Measurements from ENCODE around the gene B3GALT6.

DNA sequence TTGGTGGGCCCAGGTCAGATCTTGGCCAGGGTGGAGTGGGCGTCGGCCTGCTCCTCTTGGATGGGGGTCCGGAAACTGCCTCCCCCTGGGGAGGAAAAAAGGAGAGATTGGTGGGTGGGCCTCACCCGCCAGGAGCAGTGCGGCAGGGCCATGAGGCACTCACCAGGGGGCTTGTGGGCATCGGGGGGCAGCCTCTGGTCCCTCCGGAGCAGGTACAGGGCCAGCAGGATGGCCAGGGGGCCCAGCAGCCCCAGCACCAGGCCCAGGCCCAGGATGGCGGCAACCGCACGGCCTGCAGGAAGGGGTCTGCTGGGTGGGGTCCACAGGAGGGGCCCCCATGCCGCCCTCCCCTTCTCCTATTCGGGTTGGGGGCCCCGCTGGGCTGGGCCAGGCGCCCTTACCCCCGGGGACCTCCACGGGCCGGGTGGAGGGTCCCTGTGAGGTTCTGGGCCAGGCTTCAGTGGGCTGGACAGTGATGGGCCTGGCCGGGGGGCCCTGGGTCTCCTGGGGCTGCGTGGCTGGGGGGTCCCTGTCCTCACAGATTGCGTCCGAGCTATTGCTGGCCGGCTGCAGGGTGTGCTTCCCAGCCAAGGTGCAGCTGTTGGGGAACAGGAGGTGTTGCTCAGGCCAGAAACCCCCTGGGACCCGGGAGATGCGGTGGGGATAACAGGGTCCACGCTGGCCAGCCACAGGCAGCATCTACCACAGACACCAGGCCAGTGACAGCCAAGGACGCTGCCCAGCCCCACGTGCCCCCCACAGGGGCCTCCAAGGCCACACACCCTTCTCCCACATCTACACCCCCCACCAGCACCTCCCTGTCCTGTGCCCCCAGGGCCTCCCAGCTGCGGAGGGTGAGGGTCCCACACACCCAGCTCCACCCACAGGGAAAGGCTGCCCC is 20.2 kb upstream of the B3GALT6 start:
- TF ChIP-seq, protein P1, sequence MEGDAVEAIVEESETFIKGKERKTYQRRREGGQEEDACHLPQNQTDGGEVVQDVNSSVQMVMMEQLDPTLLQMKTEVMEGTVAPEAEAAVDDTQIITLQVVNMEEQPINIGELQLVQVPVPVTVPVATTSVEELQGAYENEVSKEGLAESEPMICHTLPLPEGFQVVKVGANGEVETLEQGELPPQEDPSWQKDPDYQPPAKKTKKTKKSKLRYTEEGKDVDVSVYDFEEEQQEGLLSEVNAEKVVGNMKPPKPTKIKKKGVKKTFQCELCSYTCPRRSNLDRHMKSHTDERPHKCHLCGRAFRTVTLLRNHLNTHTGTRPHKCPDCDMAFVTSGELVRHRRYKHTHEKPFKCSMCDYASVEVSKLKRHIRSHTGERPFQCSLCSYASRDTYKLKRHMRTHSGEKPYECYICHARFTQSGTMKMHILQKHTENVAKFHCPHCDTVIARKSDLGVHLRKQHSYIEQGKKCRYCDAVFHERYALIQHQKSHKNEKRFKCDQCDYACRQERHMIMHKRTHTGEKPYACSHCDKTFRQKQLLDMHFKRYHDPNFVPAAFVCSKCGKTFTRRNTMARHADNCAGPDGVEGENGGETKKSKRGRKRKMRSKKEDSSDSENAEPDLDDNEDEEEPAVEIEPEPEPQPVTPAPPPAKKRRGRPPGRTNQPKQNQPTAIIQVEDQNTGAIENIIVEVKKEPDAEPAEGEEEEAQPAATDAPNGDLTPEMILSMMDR (IDR thresholded peaks at IDR 0.05; ENCODE audit: poor library complexity): no peak
- no peak for TF ChIP-seq EZH2 (IDR thresholded peaks at IDR 0.05; ENCODE audit: borderline replicate concordance)
- TF ChIP-seq EZH2phosphoT487 (IDR thresholded peaks at IDR 0.05; ENCODE audit: low read depth, severe bottlenecking, unreplicated experiment): no peak

Measured in hepatocyte (in vitro differentiated cells).